H1 (cell line): Measurements from ENCODE around the gene BAD. TPM values are rescaled to one million over a fixed set of nuclear protein-coding genes. Genes with fewer than 3 reads are reported as not detected.

ENCODE experiments used
- ASH2L ChIP-seq: fragments of 200-600, 300-600 bp; sonication (generic); IDR thresholded peaks from one replicate; pipeline ENCODE4 v1.7.1; 2017; ENCODE audit warnings: low read length
- ATF2 ChIP-seq: IDR thresholded peaks from 2 replicates; pipeline ENCODE4 v1.6.1; 2012; ENCODE audit warnings: low read length, inconsistent platforms
- CBX8 ChIP-seq: fragments of 300-800, 300-1000 bp; sonication (generic); IDR thresholded peaks from 2 replicates; pipeline ENCODE4 v1.7.1; 2016; ENCODE audit warnings: low read depth, low read length, borderline replicate concordance
- CEBPB ChIP-seq: IDR thresholded peaks from 2 replicates; pipeline ENCODE4 v1.6.1; 2012; ENCODE audit warnings: low read depth, low read length
- CHD2 ChIP-seq: IDR thresholded peaks from 2 replicates; pipeline ENCODE4 v1.6.1; 2012; ENCODE audit warnings: low read length, improper control_type of control experiment
- EP300 ChIP-seq, 2 experiments: IDR thresholded peaks; 1 replicate in 1 of 2; 2 replicates in 1 of 2; pipeline ENCODE4 v1.6.1; 2011 to 2012; ENCODE audit warnings: low read depth in 2 of 2, low read length in 2 of 2, mild to moderate bottlenecking in 2 of 2, borderline replicate concordance in 1 of 2, inconsistent platforms in 1 of 2, moderate library complexity in 1 of 2
- EZH2 ChIP-seq: fragments of 200-600 bp; sonication (generic); IDR thresholded peaks from 2 replicates; pipeline ENCODE4 v1.7.1; 2012; ENCODE audit warnings: low read depth, mild to moderate bottlenecking, moderate library complexity, low read length, inconsistent platforms; ENCODE audit not compliant: severe bottlenecking
- GABPA ChIP-seq: IDR thresholded peaks from 2 replicates; pipeline ENCODE4 v1.6.1; 2011; ENCODE audit warnings: mild to moderate bottlenecking, low read length, moderate library complexity, borderline replicate concordance; ENCODE audit not compliant: insufficient read depth
- HDAC2 ChIP-seq, 2 experiments: fragments of 300-600 bp in 1 of 2; sonication (generic) in 1 of 2; IDR thresholded peaks; 2 replicates each; pipeline ENCODE4 v1.6.1; 2011 to 2012; ENCODE audit warnings: low read depth in 2 of 2, low read length in 2 of 2, mild to moderate bottlenecking in 2 of 2, moderate library complexity in 2 of 2, borderline replicate concordance in 1 of 2, inconsistent platforms in 1 of 2
- HDAC6 ChIP-seq: IDR thresholded peaks from one replicate; pipeline ENCODE4 v1.7.1; 2012; ENCODE audit warnings: low read depth, mild to moderate bottlenecking, inconsistent platforms, low read length, moderate library complexity
- KDM1A ChIP-seq: fragments of 200-600, 300-600 bp; sonication (generic); IDR thresholded peaks from 2 replicates; pipeline ENCODE4 v1.7.1; 2016; ENCODE audit warnings: mild to moderate bottlenecking, low read length, borderline replicate concordance
- KDM4A ChIP-seq: IDR thresholded peaks from one replicate; pipeline ENCODE4 v1.7.1; 2012; ENCODE audit warnings: low read depth, mild to moderate bottlenecking, moderate library complexity, low read length, inconsistent platforms; ENCODE audit not compliant: severe bottlenecking
- MAFK ChIP-seq: IDR thresholded peaks from 2 replicates; pipeline ENCODE4 v1.6.1; 2012; ENCODE audit warnings: low read depth, mild to moderate bottlenecking, improper control_type of control experiment, low read length
- PHF8 ChIP-seq: fragments of 200-600 bp; sonication (generic); conservative IDR thresholded peaks from 2 replicates; pipeline ENCODE4 v1.7.1; 2012; ENCODE audit warnings: low read depth, mild to moderate bottlenecking, inconsistent platforms, low read length, moderate library complexity
- POLR2AphosphoS5 ChIP-seq: IDR thresholded peaks from 2 replicates; pipeline ENCODE4 v1.6.1; 2011; ENCODE audit warnings: low read depth, low read length
- RFX5 ChIP-seq: IDR thresholded peaks from 2 replicates; pipeline ENCODE4 v1.6.1; 2011; ENCODE audit warnings: low read depth, low read length, improper control_type of control experiment, borderline replicate concordance
- SP4 ChIP-seq: IDR thresholded peaks from 2 replicates; pipeline ENCODE4 v1.6.1; 2012; ENCODE audit warnings: low read length, inconsistent platforms
- TAF1 ChIP-seq: IDR thresholded peaks from 2 replicates; pipeline ENCODE4 v1.6.1; 2011; ENCODE audit warnings: mild to moderate bottlenecking, low read depth, low read length
- TBP ChIP-seq: IDR thresholded peaks from 2 replicates; pipeline ENCODE4 v1.6.1; 2011; ENCODE audit warnings: low read depth, low read length, improper control_type of control experiment
- TEAD4 ChIP-seq: IDR thresholded peaks from 2 replicates; pipeline ENCODE4 v1.6.1; 2012; ENCODE audit warnings: low read depth, low read length, inconsistent platforms, mixed read lengths
- YY1 ChIP-seq: IDR thresholded peaks from 2 replicates; pipeline ENCODE4 v1.6.1; 2011; ENCODE audit warnings: low read depth, mild to moderate bottlenecking, low read length
- ZNF274 ChIP-seq: IDR thresholded peaks from 2 replicates; pipeline ENCODE4 v1.7.0; 2012; ENCODE audit warnings: low read length, borderline replicate concordance; ENCODE audit errors: extremely low read depth
- polyA plus RNA-seq, 7 experiments: library from polyadenylated mRNA; depleted of rRNA in 3 of 7; stranded (reverse) in 5 of 7; unstranded in 2 of 7; fragments of >200 nt in 5 of 7; fragments of 200-250 nt in 2 of 7; gene quantifications; 1 replicate in 5 of 7; 2 replicates in 1 of 7; 4 replicates in 1 of 7; pipeline versions ENCODE4 v1.2.1 to v1.2.3, GENCODE V29; 2011 to 2013; ENCODE audit warnings: missing spikeins in 2 of 7, mixed read lengths in 2 of 7
- total RNA-seq: library from RNA; stranded (reverse); fragmentation: NEBNext Ultra II Directional; extraction: Animal tissue kit (Norgen Biotek cat#: 25700); gene quantifications from 2 replicates; pipeline ENCODE4 v1.2.1, GENCODE V29; 2021

BAD gene
- total and polyA plus RNA-seq, 2 of the 8 experiments (the other 6 are each of a cell fraction or from before 2014, with no cell fraction given): 23.1 to 33.7 TPM

DNA sequence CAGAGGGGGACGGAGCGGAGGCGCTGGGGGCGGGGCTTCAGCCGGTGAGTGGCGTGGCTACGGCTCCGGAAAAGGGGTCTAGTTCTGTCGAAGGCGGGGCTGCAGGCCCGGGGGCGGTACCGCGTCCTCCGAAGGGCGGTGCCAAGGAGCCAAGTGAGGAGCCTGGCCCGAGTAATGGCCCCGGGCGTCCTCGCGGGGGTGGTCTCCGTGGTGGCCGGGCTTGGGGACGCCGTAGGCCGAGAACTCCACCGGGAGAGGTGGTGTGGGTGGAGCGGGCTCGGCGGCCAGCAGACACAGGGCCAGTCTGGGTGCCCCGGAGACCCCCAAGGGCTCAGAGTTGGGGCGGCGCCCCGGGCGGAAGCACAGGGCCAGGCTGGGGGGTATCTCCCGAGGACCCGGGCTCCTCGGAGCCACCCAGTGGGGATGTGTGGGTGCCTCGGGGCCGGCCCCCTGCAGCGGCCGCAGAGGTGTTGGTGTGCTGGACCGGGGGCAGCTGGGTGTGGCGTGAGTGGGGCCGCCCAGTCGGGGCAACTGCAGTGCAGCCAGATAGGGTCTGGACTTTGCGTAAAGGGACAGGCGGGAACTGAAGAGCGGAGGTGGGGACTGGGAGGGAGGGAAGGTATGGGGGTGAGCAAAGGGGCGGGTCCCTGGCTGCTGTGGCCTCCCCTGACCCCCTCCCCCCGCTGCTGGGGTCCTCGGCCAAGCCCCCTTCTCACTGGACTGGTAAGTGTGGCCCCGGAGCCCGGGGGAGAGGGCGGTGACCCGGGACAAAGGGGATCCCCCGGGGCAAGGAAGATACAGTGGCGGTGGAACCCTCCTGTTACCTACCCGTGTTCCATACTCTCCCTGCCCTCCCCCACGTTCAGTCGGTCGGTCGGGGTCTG lies 42.7 kb downstream of the BAD start (continued):
- no peak for TF ChIP-seq GABPA
- TF ChIP-seq RFX5: no peak
- peak; percentile 4; the same call in 1 of the 2 replicates for TF ChIP-seq POLR2AphosphoS5
- TF ChIP-seq KDM1A: no peak; the same call in 1 of the 2 replicates
- TF ChIP-seq HDAC2 (IDR thresholded peaks at IDR 0.05; ENCODE audit: borderline replicate concordance in 1 of 2, low read depth in 2 of 2, low read length in 2 of 2): peak in 1 of 2 experiments; percentile 32; a peak in 1 of 4 replicates
- no peak for TF ChIP-seq CEBPB
- TF ChIP-seq TAF1: 0 out of 2 replicates have a peak, but pooled peaks have one; percentile 43
- no peak for TF ChIP-seq EP300 (IDR thresholded peaks at IDR 0.05; ENCODE audit: borderline replicate concordance in 1 of 2, low read depth in 2 of 2, low read length in 2 of 2)
- TF ChIP-seq CBX8: no peak
- peak; percentile 40 for TF ChIP-seq PHF8
- TF ChIP-seq HDAC6: no peak
- no peak for TF ChIP-seq ZNF274
- no peak for TF ChIP-seq MAFK
- no peak for TF ChIP-seq TBP
- no peak for TF ChIP-seq ASH2L
- TF ChIP-seq YY1: peak; percentile 82; the same call in 1 of the 2 replicates
- TF ChIP-seq EZH2: no peak
- TF ChIP-seq ATF2: no peak
- peak; percentile 40; the same call in 1 of the 2 replicates for TF ChIP-seq TEAD4
- no peak for TF ChIP-seq CHD2
- TF ChIP-seq SP4: no peak; the same call in 1 of the 2 replicates
- TF ChIP-seq KDM4A: peak; percentile 39
